ENCODE measurements around the gene RTN3.

The RTN3 gene

DNA sequence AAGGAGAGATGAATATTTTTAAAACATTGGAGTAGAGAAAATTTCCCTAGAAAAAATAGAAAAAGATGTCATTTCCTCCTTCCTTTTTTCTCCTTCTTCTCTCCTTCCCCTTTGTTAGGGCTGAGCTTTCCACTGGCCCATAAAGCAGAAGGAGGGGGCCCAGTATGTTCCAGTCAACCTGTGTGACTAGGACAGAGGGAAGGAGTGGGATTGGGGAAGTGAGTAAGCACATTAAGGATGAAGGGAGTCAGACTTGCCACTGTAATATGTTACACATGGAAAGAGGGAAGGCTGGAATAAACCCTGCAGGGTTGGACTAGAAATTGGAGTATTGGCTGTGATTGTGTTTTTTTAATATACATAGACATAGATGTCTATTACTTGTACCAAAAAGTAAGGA lies 111.9 kb downstream of the RTN3 start:
- TF ChIP-seq, protein P1, sequence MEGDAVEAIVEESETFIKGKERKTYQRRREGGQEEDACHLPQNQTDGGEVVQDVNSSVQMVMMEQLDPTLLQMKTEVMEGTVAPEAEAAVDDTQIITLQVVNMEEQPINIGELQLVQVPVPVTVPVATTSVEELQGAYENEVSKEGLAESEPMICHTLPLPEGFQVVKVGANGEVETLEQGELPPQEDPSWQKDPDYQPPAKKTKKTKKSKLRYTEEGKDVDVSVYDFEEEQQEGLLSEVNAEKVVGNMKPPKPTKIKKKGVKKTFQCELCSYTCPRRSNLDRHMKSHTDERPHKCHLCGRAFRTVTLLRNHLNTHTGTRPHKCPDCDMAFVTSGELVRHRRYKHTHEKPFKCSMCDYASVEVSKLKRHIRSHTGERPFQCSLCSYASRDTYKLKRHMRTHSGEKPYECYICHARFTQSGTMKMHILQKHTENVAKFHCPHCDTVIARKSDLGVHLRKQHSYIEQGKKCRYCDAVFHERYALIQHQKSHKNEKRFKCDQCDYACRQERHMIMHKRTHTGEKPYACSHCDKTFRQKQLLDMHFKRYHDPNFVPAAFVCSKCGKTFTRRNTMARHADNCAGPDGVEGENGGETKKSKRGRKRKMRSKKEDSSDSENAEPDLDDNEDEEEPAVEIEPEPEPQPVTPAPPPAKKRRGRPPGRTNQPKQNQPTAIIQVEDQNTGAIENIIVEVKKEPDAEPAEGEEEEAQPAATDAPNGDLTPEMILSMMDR (IDR thresholded peaks at IDR 0.05) = no peak
- no peak overlapping the region for H2AFZ ChIP-seq
- no peak overlapping the region for H3K27ac ChIP-seq
- no peaks in the 10 kb centered on the region for H3K36me3 ChIP-seq (ENCODE audit: control insufficient read depth, insufficient read depth, low read length)
- H3K4me3 ChIP-seq (ENCODE audit: low read depth, low read length) = no peak overlapping the region
- no peak overlapping the region for H3K9ac ChIP-seq
- no peak overlapping the region for H3K4me2 ChIP-seq (ENCODE audit: low read length)
- no peaks in the 10 kb centered on the region for H3K4me1 ChIP-seq
- no peaks in the 10 kb centered on the region for H3K27me3 ChIP-seq (ENCODE audit: control insufficient read depth, insufficient read depth, low read length)
- H3K9me3 ChIP-seq (ENCODE audit: control insufficient read depth, low read length) = no peaks in the 10 kb centered on the region
- H3K79me2 ChIP-seq = no peaks in the 10 kb centered on the region

DNA sequence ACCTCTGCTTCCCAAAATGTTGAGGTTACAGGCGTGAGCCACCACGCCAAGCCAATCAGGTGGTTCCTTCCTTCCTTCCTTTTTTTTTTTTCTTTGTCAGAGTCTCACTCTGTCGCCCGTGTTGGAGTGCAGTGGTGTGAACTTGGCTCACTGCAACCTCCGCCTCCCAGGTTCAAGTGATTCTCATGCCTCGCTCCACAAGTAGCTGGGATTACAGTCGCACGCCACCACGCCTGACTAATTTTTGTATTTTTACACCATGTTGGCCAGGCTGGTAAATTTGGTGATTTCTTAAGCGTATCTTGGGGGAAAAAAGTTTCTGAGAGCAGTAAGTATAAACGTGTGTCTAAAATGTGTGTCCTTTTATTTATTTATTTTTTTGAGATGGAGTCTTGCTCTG lies 113.8 kb downstream of the RTN3 start:
- H3K4me3 ChIP-seq (ENCODE audit: low read depth, low read length) = no peak overlapping the region
- no peak overlapping the region for H3K4me2 ChIP-seq (ENCODE audit: low read length)
- H3K79me2 ChIP-seq = no peaks in the 10 kb centered on the region
- TF ChIP-seq, protein P1 (IDR thresholded peaks at IDR 0.05) = no peak
- no peak overlapping the region for H3K27ac ChIP-seq
- H2AFZ ChIP-seq = no peak overlapping the region
- H3K9ac ChIP-seq = no peak overlapping the region
- no peaks in the 10 kb centered on the region for H3K27me3 ChIP-seq (ENCODE audit: control insufficient read depth, insufficient read depth, low read length)
- no peaks in the 10 kb centered on the region for H3K36me3 ChIP-seq (ENCODE audit: control insufficient read depth, insufficient read depth, low read length)
- no peaks in the 10 kb centered on the region for H3K4me1 ChIP-seq
- no peaks in the 10 kb centered on the region for H3K9me3 ChIP-seq (ENCODE audit: control insufficient read depth, low read length)

DNA sequence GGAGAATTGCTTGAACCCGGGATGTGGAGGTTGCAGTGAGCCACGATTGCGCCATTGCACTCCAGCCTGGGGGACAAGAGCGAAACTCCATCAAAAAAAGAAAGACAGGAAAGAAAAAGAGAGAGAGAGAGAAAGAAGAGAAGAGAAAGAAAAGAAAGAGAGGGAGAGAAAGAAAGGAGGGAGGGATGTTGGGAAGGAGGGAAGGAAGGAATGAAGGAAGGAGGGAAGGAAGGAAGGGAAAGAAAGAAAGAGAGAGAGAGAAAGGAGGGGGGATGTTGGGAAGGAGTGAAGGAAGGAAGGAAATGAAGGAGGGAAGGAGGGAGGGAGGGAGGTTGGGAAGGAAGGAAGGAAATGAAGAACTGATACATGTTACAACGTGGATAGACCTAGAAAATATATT lies 119.6 kb downstream of the RTN3 start:
- H3K27ac ChIP-seq = no peak overlapping the region
- H3K4me1 ChIP-seq = no peaks in the 10 kb centered on the region
- no peaks in the 10 kb centered on the region for H3K9me3 ChIP-seq (ENCODE audit: control insufficient read depth, low read length)
- H2AFZ ChIP-seq = no peak overlapping the region
- TF ChIP-seq, protein P1 (IDR thresholded peaks at IDR 0.05) = no peak
- no peaks in the 10 kb centered on the region for H3K36me3 ChIP-seq (ENCODE audit: control insufficient read depth, insufficient read depth, low read length)
- no peak overlapping the region for H3K4me3 ChIP-seq (ENCODE audit: low read depth, low read length)
- H3K27me3 ChIP-seq (ENCODE audit: control insufficient read depth, insufficient read depth, low read length) = no peaks in the 10 kb centered on the region
- H3K4me2 ChIP-seq (ENCODE audit: low read length) = no peak overlapping the region
- no peaks in the 10 kb centered on the region for H3K79me2 ChIP-seq
- H3K9ac ChIP-seq = no peak overlapping the region

DNA sequence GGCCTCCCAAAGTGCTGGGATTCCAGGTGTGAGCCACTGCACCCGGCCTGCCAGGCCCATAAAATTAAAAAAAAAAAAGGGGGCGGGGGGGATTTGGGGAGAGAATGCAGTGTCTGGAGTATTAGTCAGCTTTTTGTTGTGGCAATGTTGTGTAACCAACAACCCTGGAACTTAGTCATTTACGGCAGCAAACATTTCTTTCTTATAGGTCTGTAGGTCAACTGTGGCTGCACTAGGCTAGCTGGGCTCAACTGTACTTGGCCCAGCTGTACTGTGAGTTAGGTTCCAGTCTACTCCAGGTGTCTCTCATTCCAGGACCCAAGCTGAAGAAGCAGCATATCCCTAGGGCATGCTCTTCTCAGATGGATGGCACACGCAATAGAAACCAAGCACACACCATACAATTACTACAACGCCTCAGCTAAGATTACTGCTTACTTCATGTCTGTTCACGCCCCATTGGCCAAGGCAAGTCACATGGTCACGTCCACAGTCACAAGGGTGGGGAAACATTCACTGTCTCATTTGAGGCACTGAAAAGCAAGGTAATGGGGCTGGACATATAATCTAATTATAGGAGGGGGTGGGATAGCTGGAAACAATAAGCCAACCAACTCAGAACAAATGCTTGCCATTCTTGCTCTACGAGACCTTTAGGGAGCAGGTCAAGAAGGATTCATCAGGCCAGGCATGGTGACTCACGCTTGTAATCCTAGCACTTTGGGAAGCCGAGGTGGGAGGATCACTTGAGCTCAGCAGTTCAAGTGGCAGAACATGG lies 121.5 kb downstream of the RTN3 start:
- Histone ChIP-seq H3K36me3 (ENCODE audit: control insufficient read depth, insufficient read depth, low read length) (no peaks in the 10 kb centered on the region), H3K27me3 (ENCODE audit: control insufficient read depth, insufficient read depth, low read length) (no peaks in the 10 kb centered on the region), H2AFZ (no peak overlapping the region), H3K27ac (no peak overlapping the region), H3K4me2 (ENCODE audit: low read length) (no peak overlapping the region), H3K9me3 (ENCODE audit: control insufficient read depth, low read length) (no peaks in the 10 kb centered on the region), H3K9ac (no peak overlapping the region), H3K4me1 (no peaks in the 10 kb centered on the region), H3K4me3 (ENCODE audit: low read depth, low read length) (no peak overlapping the region), H3K79me2 (no peaks in the 10 kb centered on the region)
- TF ChIP-seq, protein P1 (IDR thresholded peaks at IDR 0.05) = no peak

DNA sequence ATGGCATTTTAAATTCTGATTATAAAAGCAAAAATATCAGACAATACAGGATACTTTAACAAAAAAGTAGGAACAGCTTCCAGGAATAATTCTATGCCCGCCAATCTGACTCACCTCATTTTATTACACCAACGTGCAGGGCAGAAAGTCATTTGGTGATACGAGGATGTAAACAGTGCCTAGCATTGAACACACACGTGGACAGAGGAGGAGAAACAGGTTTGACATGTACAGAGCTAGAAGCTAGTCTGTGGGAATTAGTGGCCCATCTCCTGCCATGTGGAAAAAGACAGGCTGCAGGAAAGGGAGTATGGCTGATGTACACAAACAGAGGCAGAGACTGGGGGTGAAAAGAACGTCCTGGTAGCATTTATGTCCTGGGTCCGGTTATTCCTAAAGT lies 123.0 kb downstream of the RTN3 start:
- Histone ChIP-seq H3K9me3 (ENCODE audit: control insufficient read depth, low read length) (no peaks in the 10 kb centered on the region), H3K4me1 (no peaks in the 10 kb centered on the region), H3K79me2 (no peaks in the 10 kb centered on the region), H3K27ac (no peak overlapping the region), H3K4me3 (ENCODE audit: low read depth, low read length) (no peak overlapping the region), H3K27me3 (ENCODE audit: control insufficient read depth, insufficient read depth, low read length) (no peaks in the 10 kb centered on the region), H3K36me3 (ENCODE audit: control insufficient read depth, insufficient read depth, low read length) (no peaks in the 10 kb centered on the region), H3K4me2 (ENCODE audit: low read length) (no peak overlapping the region), H3K9ac (no peak overlapping the region), H2AFZ (no peak overlapping the region)
- TF ChIP-seq, protein P1 (IDR thresholded peaks at IDR 0.05) = no peak

Data from parathyroid adenoma (tissue), 2 donors.